GM13976 (cell line): ENCODE results near the gene GPR6.

Source experiments
- DNase-seq: peaks from one replicate; pipeline ENCODE4 v3.0.0; 2012; ENCODE audit warnings: low spot score
- CTCF ChIP-seq: IDR thresholded peaks from 2 replicates; pipeline ENCODE4 v1.5.1; 2012; ENCODE audit warnings: borderline replicate concordance, mild to moderate bottlenecking; ENCODE audit not compliant: insufficient read depth; ENCODE audit errors: extremely low read depth, missing control alignments, control extremely low read depth
- in situ Hi-C: fragments of 300-500 bp; cut with MboI; formaldehyde crosslinking; loops from one replicate; pipeline ENCODE4 v1.12.0; 2022; ENCODE audit warnings: low sequenced_read_pairs, mixed read lengths, inconsistent platforms; ENCODE audit not compliant: unreplicated experiment

The GPR6 gene

GRCh38 chr6:109991201-109992101, 13.3 kb downstream of the GPR6 start:
- in situ Hi-C loops, result no loop called here
- no peak for DNase-seq

GRCh38 chr6:109998159-109998785, 20.2 kb downstream of the GPR6 start:
- in situ Hi-C loops, result no loop called here
- TF ChIP-seq CTCF, result no peak
- DNase-seq, result no peak

More at GRCh38 chr6:109991201-109992101, 13.3 kb downstream of the GPR6 start:
- no peak for TF ChIP-seq CTCF

GRCh38 chr6:109999740-110000139, 21.6 kb downstream of the GPR6 start:
- in situ Hi-C loops, result no loop called here
- no peak for DNase-seq
- TF ChIP-seq CTCF, result no peak

- TF ChIP-seq CTCF, result no peak
- no peak for DNase-seq
- in situ Hi-C loops, result no loop called here
Measured at GRCh38 chr6:110002676-110003075, 24.6 kb downstream of the GPR6 start.

GRCh38 chr6:110013386-110013785, 35.3 kb downstream of the GPR6 start:
- no peak for TF ChIP-seq CTCF
- in situ Hi-C loops, result no loop called here

GRCh38 chr6:110015206-110015605, 37.1 kb downstream of the GPR6 start:
- in situ Hi-C loops, result no loop called here
- no peak for DNase-seq
- TF ChIP-seq CTCF, result no peak

More at GRCh38 chr6:110013386-110013785, 35.3 kb downstream of the GPR6 start:
- no peak for DNase-seq
